SK-N-SH (cell line): ENCODE data around the gene ADAMTS3. TPM values are rescaled to one million over a fixed set of nuclear protein-coding genes. Genes with fewer than 3 reads are reported as not detected.
A peak's percentile ranks its signal among the peaks of the same experiment; 100 is the strongest.

Experiments
- CTCF ChIA-PET: fragments of 300-600, 350-600 bp; formaldehyde crosslinking; extraction: SDS; loops from one replicate; lab custom pipeline; 2021; lab: Yijun Ruan, JAX
- POLR2A ChIA-PET: fragments of 350-600 bp; sonication (Branson Sonifier 250); formaldehyde crosslinking; extraction: SDS; loops from one replicate; lab custom pipeline; 2020; ENCODE audit warnings: antibody characterized with exemption, inconsistent platforms; lab: Yijun Ruan, JAX
- DNase-seq: peaks from one replicate; pipeline ENCODE4 v3.0.0; 2012
- H2AFZ ChIP-seq: fragments of 200-600 bp; sonication (generic); 2 replicates; pipeline ENCODE4 v1.8.1; 2016; ENCODE audit warnings: antibody characterized with exemption, mild to moderate bottlenecking, low read depth
- H3F3A ChIP-seq: fragments of 200-600 bp; sonication (generic); replicated peaks from 2 replicates; pipeline ENCODE3; 2016; ENCODE audit warnings: antibody characterized with exemption, mild to moderate bottlenecking; ENCODE audit not compliant: insufficient read depth
- H3K27ac ChIP-seq, 2 experiments: fragments of 200-500 bp in 1 of 2; fragments of 200-600 bp in 1 of 2; sonication (Bioruptor generic) in 1 of 2; sonication (generic), shearing (Covaris generic) in 1 of 2; 2 replicates each; pipeline versions ENCODE4 v1.5.1 to v1.6.1; 2014 to 2016; ENCODE audit warnings: low read depth in 2 of 2, inconsistent platforms in 1 of 2, low read length in 1 of 2, mild to moderate bottlenecking in 1 of 2, mixed read lengths in 1 of 2
- H3K27me3 ChIP-seq: fragments of 200-600 bp; sonication (generic), shearing (Covaris generic); 2 replicates; pipeline ENCODE4 v1.6.1; 2016; ENCODE audit warnings: mixed run types; ENCODE audit not compliant: insufficient read depth
- H3K36me3 ChIP-seq, 2 experiments: fragments of 200-500 bp in 1 of 2; fragments of 200-600 bp in 1 of 2; sonication (Bioruptor generic) in 1 of 2; sonication (generic) in 1 of 2; replicated peaks in 1 of 2; 2 replicates each; pipeline versions ENCODE3 to v1.5.1; 2014 to 2016; ENCODE audit warnings: low read length in 1 of 2, mild to moderate bottlenecking in 1 of 2; ENCODE audit not compliant: insufficient read depth in 2 of 2, control insufficient read depth in 1 of 2
- H3K4me1 ChIP-seq, 2 experiments: fragments of 200-500 bp in 1 of 2; fragments of 200-600 bp in 1 of 2; sonication (Bioruptor generic) in 1 of 2; sonication (generic), shearing (Covaris generic) in 1 of 2; 2 replicates each; pipeline versions ENCODE4 v1.5.1 to v1.6.1; 2014 to 2016; ENCODE audit warnings: low read depth in 1 of 2, low read length in 1 of 2, mixed run types in 1 of 2; ENCODE audit not compliant: insufficient read depth in 2 of 2, control insufficient read depth in 1 of 2
- H3K4me2 ChIP-seq: fragments of 200-600 bp; sonication (generic), shearing (Covaris generic); 2 replicates; pipeline ENCODE4 v1.6.1; 2017; ENCODE audit warnings: mixed run types
- H3K4me3 ChIP-seq, 2 experiments: fragments of 200-500 bp in 1 of 2; fragments of 200-600 bp in 1 of 2; sonication (Bioruptor generic) in 1 of 2; sonication (generic), shearing (Covaris generic) in 1 of 2; 2 replicates each; pipeline versions ENCODE4 v1.5.1 to v1.8.1; 2014 to 2016; ENCODE audit warnings: low read depth in 2 of 2, inconsistent platforms in 1 of 2, low read length in 1 of 2, mild to moderate bottlenecking in 1 of 2, mixed read lengths in 1 of 2, moderate library complexity in 1 of 2
- H3K79me2 ChIP-seq: fragments of 200-600 bp; sonication (generic); 2 replicates; pipeline ENCODE4 v1.8.1; 2017; ENCODE audit warnings: mild to moderate bottlenecking; ENCODE audit not compliant: insufficient read depth
- H3K9ac ChIP-seq: fragments of 200-600 bp; sonication (generic); 2 replicates; pipeline ENCODE4 v1.6.1; 2017; ENCODE audit warnings: mixed run types
- H3K9me2 ChIP-seq: fragments of 200-600 bp; sonication (generic); 2 replicates; pipeline ENCODE4 v1.6.1; 2017; ENCODE audit warnings: mixed run types
- H3K9me3 ChIP-seq: fragments of 200-600 bp; sonication (generic); 2 replicates; pipeline ENCODE4 v1.6.1; 2017; ENCODE audit warnings: mixed run types, mild to moderate bottlenecking, moderate library complexity
- H4K20me1 ChIP-seq: fragments of 200-600 bp; sonication (generic); 2 replicates; pipeline ENCODE4 v1.6.1; 2017; ENCODE audit warnings: mild to moderate bottlenecking, mixed run types; ENCODE audit not compliant: insufficient read depth
- CHD2 ChIP-seq: fragments of 150-350 bp; IDR thresholded peaks from 2 replicates; pipeline ENCODE4 v1.6.1; 2018; ENCODE audit warnings: low read length; ENCODE audit not compliant: partially characterized antibody
- EZH2phosphoT487 ChIP-seq: fragments of 200-600 bp; sonication (generic); IDR thresholded peaks from 2 replicates; pipeline ENCODE4 v1.6.1; 2017; ENCODE audit warnings: low read depth, mixed run types, mild to moderate bottlenecking, antibody characterized with exemption, moderate library complexity, borderline replicate concordance
- MEF2A ChIP-seq: IDR thresholded peaks from 2 replicates; pipeline ENCODE4 v1.4.0; 2012; ENCODE audit warnings: low read depth, borderline replicate concordance
- NFIC ChIP-seq: IDR thresholded peaks from 2 replicates; pipeline ENCODE4 v1.4.0; 2012; ENCODE audit warnings: borderline replicate concordance
- NRF1 ChIP-seq: IDR thresholded peaks from 2 replicates; pipeline ENCODE4 v1.6.1; 2012; ENCODE audit warnings: low read depth, mild to moderate bottlenecking, low read length
- POLR2AphosphoS5 ChIP-seq: IDR thresholded peaks from 2 replicates; pipeline ENCODE4 v1.6.1; 2012; ENCODE audit warnings: low read depth, low read length
- RAD21 ChIP-seq: IDR thresholded peaks from 2 replicates; pipeline ENCODE4 v1.6.1; 2012; ENCODE audit warnings: mild to moderate bottlenecking, low read length
- RFX5 ChIP-seq: IDR thresholded peaks from 2 replicates; pipeline ENCODE4 v1.6.1; 2012; ENCODE audit warnings: mild to moderate bottlenecking, improper control_type of control experiment, low read length
- RXRA ChIP-seq: IDR thresholded peaks from 2 replicates; pipeline ENCODE4 v1.4.0; 2012; ENCODE audit warnings: low read depth, mild to moderate bottlenecking, borderline replicate concordance
- SMC3 ChIP-seq: IDR thresholded peaks from 2 replicates; pipeline ENCODE4 v1.6.1; 2012; ENCODE audit warnings: low read depth, low read length, improper control_type of control experiment
- TCF12 ChIP-seq: IDR thresholded peaks from 2 replicates; pipeline ENCODE4 v1.4.0; 2012
- YY1 ChIP-seq: IDR thresholded peaks from 2 replicates; pipeline ENCODE4 v1.4.0; 2012; ENCODE audit warnings: low read depth, mild to moderate bottlenecking
- WGBS: methylation state at CpG from one replicate; pipeline ENCODE4 v1.1.6; 2017; ENCODE audit warnings: low lambda C conversion rate; 5-methylcytosine and 5-hydroxymethylcytosine counted together
- polyA plus RNA-seq, 3 experiments: library from polyadenylated mRNA; depleted of rRNA; stranded (reverse); fragments of >200 nt; gene quantifications; 2 replicates each; pipeline ENCODE4 v1.2.3, GENCODE V29; 2012
- TF ChIP-seq, protein P1 (sequence below): fragments of 200-600 bp; sonication (generic); IDR thresholded peaks from 2 replicates; pipeline ENCODE4 v1.6.1; 2017; ENCODE audit warnings: antibody characterized with exemption, mild to moderate bottlenecking, moderate library complexity
- TF ChIP-seq, protein P2 (sequence below): fragments of 150-350 bp; IDR thresholded peaks from 2 replicates; pipeline ENCODE4 v1.6.1; 2017; ENCODE audit warnings: antibody characterized with exemption, low read length, low read depth, borderline replicate concordance
- TF ChIP-seq, protein P3 (sequence below): fragments of 150-350 bp; IDR thresholded peaks from 2 replicates; pipeline ENCODE4 v1.6.1; 2016; ENCODE audit warnings: mild to moderate bottlenecking, low read depth, low read length
- TF ChIP-seq, protein P4 (sequence below): IDR thresholded peaks from 2 replicates; pipeline ENCODE4 v1.6.1; 2012; ENCODE audit warnings: mild to moderate bottlenecking, low read depth, low read length, moderate library complexity

ADAMTS3 gene
- polyA plus RNA-seq, 1 of the 3 experiments (the other 2 are of a cell fraction), result 0.99 TPM

DNA sequence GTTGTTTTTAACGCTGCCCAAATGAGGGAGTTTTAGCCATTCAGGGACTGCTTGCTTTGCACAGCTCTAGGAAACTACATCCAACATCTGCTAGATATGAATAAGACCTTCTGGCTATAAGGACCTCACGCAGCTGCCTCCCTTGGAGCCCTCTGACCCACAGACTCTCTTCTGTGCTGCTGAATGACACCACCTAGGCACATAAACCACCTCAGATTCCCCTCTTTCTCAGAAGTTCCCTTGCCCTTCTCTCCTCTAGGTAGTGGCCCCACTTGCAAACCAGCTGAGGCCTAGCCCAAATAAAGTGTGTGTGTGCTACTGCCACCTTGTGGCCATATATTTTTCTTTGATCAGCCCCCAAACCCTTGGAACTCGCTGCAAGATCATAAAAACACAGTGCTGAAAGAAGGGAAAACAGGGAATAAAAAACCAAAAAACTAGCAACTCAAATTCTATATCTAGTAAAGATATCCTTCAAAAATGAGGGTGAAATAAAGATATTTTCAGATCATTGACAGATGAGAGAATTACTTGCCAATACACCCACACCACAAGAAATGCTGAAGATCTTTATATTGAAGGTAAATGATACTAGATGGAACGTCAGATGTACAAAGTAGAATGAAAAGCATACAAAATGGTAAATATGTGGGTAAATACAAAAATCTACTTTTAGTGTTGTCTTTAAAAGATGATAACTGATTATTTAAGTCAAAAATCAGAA, 265.9 kb downstream of the ADAMTS3 start:
- peak; percentile 16 for DNase-seq
- Histone ChIP-seq H3K4me2 (no peak overlapping the region), H4K20me1 (no peaks in the 10 kb centered on the region), H3K4me1 (no peaks in the 10 kb centered on the region; a peak in 1 of 4 replicates), H3K9me2 (no peaks in the 10 kb centered on the region), H3K9ac (no peak overlapping the region), H3K27ac (no peak overlapping the region), H3K79me2 (no peaks in the 10 kb centered on the region), H3K36me3 (no peaks in the 10 kb centered on the region), H3K27me3 (no peaks in the 10 kb centered on the region), H3F3A (no peaks in the 10 kb centered on the region), H3K4me3 (peak overlapping the region in 1 of 2 experiments; percentile 10; a peak in 1 of 4 replicates), H3K9me3 (no peaks in the 10 kb centered on the region), H2AFZ (no peak overlapping the region)
- 80% methylated on average over 4 of the region's 4 CpGs for WGBS
- TF ChIP-seq SMC3 (peak; percentile 38), POLR2AphosphoS5 (no peak), RXRA (no peak), RFX5 (no peak), TCF12 (no peak), NRF1 (no peak), RAD21 (peak; percentile 50), EZH2phosphoT487 (no peak)
- TF ChIP-seq, protein P1, sequence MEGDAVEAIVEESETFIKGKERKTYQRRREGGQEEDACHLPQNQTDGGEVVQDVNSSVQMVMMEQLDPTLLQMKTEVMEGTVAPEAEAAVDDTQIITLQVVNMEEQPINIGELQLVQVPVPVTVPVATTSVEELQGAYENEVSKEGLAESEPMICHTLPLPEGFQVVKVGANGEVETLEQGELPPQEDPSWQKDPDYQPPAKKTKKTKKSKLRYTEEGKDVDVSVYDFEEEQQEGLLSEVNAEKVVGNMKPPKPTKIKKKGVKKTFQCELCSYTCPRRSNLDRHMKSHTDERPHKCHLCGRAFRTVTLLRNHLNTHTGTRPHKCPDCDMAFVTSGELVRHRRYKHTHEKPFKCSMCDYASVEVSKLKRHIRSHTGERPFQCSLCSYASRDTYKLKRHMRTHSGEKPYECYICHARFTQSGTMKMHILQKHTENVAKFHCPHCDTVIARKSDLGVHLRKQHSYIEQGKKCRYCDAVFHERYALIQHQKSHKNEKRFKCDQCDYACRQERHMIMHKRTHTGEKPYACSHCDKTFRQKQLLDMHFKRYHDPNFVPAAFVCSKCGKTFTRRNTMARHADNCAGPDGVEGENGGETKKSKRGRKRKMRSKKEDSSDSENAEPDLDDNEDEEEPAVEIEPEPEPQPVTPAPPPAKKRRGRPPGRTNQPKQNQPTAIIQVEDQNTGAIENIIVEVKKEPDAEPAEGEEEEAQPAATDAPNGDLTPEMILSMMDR, result peak; percentile 86
- TF ChIP-seq, protein P2, sequence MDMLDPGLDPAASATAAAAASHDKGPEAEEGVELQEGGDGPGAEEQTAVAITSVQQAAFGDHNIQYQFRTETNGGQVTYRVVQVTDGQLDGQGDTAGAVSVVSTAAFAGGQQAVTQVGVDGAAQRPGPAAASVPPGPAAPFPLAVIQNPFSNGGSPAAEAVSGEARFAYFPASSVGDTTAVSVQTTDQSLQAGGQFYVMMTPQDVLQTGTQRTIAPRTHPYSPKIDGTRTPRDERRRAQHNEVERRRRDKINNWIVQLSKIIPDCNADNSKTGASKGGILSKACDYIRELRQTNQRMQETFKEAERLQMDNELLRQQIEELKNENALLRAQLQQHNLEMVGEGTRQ, result no peak
- POLR2A ChIA-PET, result no interaction called here
- CTCF ChIA-PET, result interaction anchor here (0.6 to 6.0 kb wide), 17 partner anchors 8 to 716 kb away, joined by 3 to 33 read pairs (median 4); no protein-coding TSS in a partner anchor

DNA sequence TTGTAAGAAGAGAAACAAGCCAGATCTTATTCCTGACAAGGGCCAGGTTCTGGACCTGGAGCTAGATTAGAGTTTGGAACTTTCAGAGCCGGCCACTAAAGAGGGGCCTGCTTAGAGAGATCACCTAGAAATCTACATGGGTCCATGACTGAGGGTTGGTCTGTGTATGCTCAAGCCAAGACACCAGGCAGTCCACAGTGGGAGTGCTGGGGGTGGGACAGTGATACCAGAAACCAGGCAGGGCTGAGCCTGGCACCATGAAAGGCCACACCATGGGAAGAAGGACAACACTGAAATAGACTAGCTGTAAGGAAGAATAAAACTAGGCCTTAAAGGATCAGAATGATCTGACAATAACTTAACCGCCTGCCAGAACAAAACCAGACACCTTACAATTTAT, 267.3 kb downstream of the ADAMTS3 start:
- H3K4me2 ChIP-seq, result no peak overlapping the region
- ChIA-PET CTCF (interaction anchor here (0.6 to 6.0 kb wide), 10 partner anchors 7 to 723 kb away, joined by 3 to 33 read pairs (median 3); no protein-coding TSS in a partner anchor), POLR2A (no interaction called here)
- H3F3A ChIP-seq, result no peaks in the 10 kb centered on the region
- H3K79me2 ChIP-seq, result no peaks in the 10 kb centered on the region
- no peaks in the 10 kb centered on the region for H4K20me1 ChIP-seq
- WGBS, result 90% methylated on average over 2 of the region's 2 CpGs
- H2AFZ ChIP-seq, result no peak overlapping the region
- H3K27ac ChIP-seq, result no peak overlapping the region
- no peaks in the 10 kb centered on the region for H3K27me3 ChIP-seq
- no peak for DNase-seq
- H3K4me3 ChIP-seq, result no peak overlapping the region
- H3K9ac ChIP-seq, result no peak overlapping the region
- H3K4me1 ChIP-seq, result no peaks in the 10 kb centered on the region; a peak in 2 of 4 replicates
- no peaks in the 10 kb centered on the region for H3K36me3 ChIP-seq
- no peaks in the 10 kb centered on the region for H3K9me2 ChIP-seq
- no peaks in the 10 kb centered on the region for H3K9me3 ChIP-seq
- TF ChIP-seq CHD2 (no peak), EZH2phosphoT487 (no peak), RAD21 (no peak), MEF2A (no peak), RXRA (no peak), YY1 (no peak), TCF12 (no peak), NFIC (no peak)
- TF ChIP-seq, protein P3, sequence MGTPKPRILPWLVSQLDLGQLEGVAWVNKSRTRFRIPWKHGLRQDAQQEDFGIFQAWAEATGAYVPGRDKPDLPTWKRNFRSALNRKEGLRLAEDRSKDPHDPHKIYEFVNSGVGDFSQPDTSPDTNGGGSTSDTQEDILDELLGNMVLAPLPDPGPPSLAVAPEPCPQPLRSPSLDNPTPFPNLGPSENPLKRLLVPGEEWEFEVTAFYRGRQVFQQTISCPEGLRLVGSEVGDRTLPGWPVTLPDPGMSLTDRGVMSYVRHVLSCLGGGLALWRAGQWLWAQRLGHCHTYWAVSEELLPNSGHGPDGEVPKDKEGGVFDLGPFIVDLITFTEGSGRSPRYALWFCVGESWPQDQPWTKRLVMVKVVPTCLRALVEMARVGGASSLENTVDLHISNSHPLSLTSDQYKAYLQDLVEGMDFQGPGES, result no peak
- TF ChIP-seq, protein P4, sequence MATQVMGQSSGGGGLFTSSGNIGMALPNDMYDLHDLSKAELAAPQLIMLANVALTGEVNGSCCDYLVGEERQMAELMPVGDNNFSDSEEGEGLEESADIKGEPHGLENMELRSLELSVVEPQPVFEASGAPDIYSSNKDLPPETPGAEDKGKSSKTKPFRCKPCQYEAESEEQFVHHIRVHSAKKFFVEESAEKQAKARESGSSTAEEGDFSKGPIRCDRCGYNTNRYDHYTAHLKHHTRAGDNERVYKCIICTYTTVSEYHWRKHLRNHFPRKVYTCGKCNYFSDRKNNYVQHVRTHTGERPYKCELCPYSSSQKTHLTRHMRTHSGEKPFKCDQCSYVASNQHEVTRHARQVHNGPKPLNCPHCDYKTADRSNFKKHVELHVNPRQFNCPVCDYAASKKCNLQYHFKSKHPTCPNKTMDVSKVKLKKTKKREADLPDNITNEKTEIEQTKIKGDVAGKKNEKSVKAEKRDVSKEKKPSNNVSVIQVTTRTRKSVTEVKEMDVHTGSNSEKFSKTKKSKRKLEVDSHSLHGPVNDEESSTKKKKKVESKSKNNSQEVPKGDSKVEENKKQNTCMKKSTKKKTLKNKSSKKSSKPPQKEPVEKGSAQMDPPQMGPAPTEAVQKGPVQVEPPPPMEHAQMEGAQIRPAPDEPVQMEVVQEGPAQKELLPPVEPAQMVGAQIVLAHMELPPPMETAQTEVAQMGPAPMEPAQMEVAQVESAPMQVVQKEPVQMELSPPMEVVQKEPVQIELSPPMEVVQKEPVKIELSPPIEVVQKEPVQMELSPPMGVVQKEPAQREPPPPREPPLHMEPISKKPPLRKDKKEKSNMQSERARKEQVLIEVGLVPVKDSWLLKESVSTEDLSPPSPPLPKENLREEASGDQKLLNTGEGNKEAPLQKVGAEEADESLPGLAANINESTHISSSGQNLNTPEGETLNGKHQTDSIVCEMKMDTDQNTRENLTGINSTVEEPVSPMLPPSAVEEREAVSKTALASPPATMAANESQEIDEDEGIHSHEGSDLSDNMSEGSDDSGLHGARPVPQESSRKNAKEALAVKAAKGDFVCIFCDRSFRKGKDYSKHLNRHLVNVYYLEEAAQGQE, result no peak
- TF ChIP-seq, protein P1, result no peak
